HL-60/S4 treated with phorbol 12-myristate 13-acetate at 8.2 ng/mL for 4 days and 3 days (cell line): ENCODE data around the gene WWOX.

Experiments
- in situ Hi-C: fragments of 300-500 bp; cut with MboI; formaldehyde crosslinking; loops from 2 replicates; pipeline ENCODE4 v1.15.0; 2022; ENCODE audit warnings: low sequenced_read_pairs

Gene WWOX

GRCh38 chr16:78633551-78633950 lies 534.1 kb downstream of the WWOX start:
- in situ Hi-C loops: no loop called here

- in situ Hi-C loops: no loop called here
Observed at GRCh38 chr16:78635807-78636206, 536.4 kb downstream of the WWOX start.

GRCh38 chr16:78638371-78638770 lies 538.9 kb downstream of the WWOX start:
- in situ Hi-C loops: no loop called here

- in situ Hi-C loops: no loop called here
Observed at GRCh38 chr16:78639775-78640174, 540.3 kb downstream of the WWOX start.

GRCh38 chr16:78640886-78641285 lies 541.4 kb downstream of the WWOX start:
- in situ Hi-C loops: no loop called here

- in situ Hi-C loops: no loop called here
Observed at GRCh38 chr16:78641433-78641832, 542.0 kb downstream of the WWOX start.

GRCh38 chr16:78642621-78643285 lies 543.3 kb downstream of the WWOX start:
- in situ Hi-C loops: no loop called here

GRCh38 chr16:78645657-78646056 lies 546.2 kb downstream of the WWOX start:
- in situ Hi-C loops: no loop called here

- in situ Hi-C loops: no loop called here
Observed at GRCh38 chr16:78647019-78647418, 547.6 kb downstream of the WWOX start.

GRCh38 chr16:78647491-78647890 lies 548.0 kb downstream of the WWOX start:
- in situ Hi-C loops: no loop called here

- in situ Hi-C loops: no loop called here
Observed at GRCh38 chr16:78648517-78648916, 549.1 kb downstream of the WWOX start.

GRCh38 chr16:78650339-78651074 lies 551.1 kb downstream of the WWOX start:
- in situ Hi-C loops: no loop called here

GRCh38 chr16:78654929-78655328 lies 555.5 kb downstream of the WWOX start:
- in situ Hi-C loops: no loop called here

- in situ Hi-C loops: no loop called here
Observed at GRCh38 chr16:78655331-78656113, 556.1 kb downstream of the WWOX start.

GRCh38 chr16:78656887-78657286 lies 557.4 kb downstream of the WWOX start:
- in situ Hi-C loops: no loop called here

- in situ Hi-C loops: no loop called here
Observed at GRCh38 chr16:78659216-78659615, 559.8 kb downstream of the WWOX start.

- in situ Hi-C loops: no loop called here
Observed at GRCh38 chr16:78659668-78660217, 560.3 kb downstream of the WWOX start.

- in situ Hi-C loops: no loop called here
Observed at GRCh38 chr16:78660795-78661194, 561.3 kb downstream of the WWOX start.

GRCh38 chr16:78663690-78664089 lies 564.2 kb downstream of the WWOX start:
- in situ Hi-C loops: no loop called here

GRCh38 chr16:78664811-78665772 lies 565.6 kb downstream of the WWOX start:
- in situ Hi-C loops: no loop called here
